Hindlimb muscle (tissue), 1 donor: ENCODE data around the gene WSB1. TPM values are rescaled to one million over a fixed set of nuclear protein-coding genes. Genes with fewer than 3 reads are reported as not detected.
A peak's percentile ranks its signal among the peaks of the same experiment; 100 is the strongest.

ENCODE experiments used
- DNase-seq: peaks from one replicate; pipeline ENCODE4 v3.0.0-alpha.2; 2013
- polyA plus RNA-seq: library from polyadenylated mRNA; unstranded; fragments of 120-200 nt; gene quantifications from one replicate; pipeline ENCODE4 v1.2.1, GENCODE V29; 2013; ENCODE audit not compliant: insufficient read length

The WSB1 gene
- polyA plus RNA-seq, 1 donor = 188 TPM

DNA sequence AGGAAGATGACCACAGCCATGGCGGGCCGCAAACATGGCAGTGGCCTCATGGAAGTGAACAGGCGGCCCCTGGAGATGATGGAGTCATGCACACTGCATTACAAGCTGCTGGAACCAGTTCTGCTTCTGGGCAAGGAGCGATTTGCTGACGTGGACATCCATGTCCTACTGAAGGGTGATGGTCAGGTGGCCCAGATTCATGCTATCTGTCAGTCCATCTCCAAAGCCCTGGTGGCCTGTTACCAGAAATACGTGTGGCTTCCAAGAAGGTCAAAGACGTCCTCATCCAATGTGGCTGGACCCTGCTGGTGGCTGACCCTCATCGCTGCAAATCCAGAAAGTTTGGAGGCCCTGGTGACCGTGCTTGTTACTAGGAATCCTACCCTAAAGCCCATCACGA lies 13.4 kb upstream of the WSB1 start:
- no peak for DNase-seq

- DNase-seq = no peak
Measured at GRCh38 chr17:27281438-27281837, 12.5 kb upstream of the WSB1 start.

GRCh38 chr17:27282054-27282551 lies 11.8 kb upstream of the WSB1 start:
- no peak for DNase-seq

- DNase-seq = no peak
Measured at GRCh38 chr17:27283060-27283459, 10.9 kb upstream of the WSB1 start.

GRCh38 chr17:27283751-27284150 lies 10.2 kb upstream of the WSB1 start:
- no peak for DNase-seq

DNA sequence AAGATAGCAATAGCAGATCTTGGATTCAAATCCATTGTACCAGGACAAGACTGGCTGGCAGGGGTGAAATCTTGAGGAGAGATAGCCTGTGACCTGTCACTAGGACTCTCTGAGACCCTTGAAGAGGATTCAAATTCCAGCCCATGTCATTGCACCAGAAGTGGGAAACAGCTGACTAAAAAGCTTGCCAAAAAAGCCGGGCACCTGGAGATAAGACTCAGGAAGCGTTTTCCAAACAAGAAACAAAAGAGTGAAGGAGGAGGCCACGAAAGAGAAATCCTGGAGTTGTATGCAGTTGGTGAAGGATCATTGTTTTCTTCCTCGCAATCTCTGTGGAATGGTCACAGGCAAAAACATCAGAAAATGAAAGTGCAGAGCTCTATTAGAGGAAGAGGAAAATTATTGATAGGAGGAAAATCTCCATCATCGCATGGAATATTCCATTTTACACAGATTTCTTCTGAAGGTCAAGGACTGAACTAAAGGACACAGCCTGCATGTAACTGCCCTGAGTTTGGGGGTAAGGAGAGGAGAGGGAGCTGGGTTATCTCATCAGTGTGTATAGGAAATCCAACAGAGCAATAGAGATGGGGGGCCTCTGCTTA lies 9.0 kb upstream of the WSB1 start:
- DNase-seq = no peak

DNA sequence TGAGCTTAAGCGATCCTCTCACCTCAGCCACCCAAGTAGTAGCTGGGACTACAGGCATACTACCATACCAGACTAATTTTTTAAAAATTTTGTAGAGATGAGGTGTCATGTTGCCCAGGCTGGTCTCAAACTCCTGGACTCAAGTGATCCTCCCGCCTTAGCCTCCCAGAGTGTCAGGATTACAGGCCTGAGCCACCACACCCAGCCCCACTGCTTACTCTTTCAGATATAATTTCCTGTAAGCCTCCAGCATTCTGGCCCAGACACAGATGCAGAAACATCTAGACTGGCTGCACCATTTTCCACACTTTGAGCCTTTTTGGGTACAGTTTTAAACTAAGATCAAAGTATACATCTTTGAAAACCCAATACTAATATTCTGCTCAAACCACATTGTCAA lies 8.4 kb upstream of the WSB1 start:
- DNase-seq = no peak

DNA sequence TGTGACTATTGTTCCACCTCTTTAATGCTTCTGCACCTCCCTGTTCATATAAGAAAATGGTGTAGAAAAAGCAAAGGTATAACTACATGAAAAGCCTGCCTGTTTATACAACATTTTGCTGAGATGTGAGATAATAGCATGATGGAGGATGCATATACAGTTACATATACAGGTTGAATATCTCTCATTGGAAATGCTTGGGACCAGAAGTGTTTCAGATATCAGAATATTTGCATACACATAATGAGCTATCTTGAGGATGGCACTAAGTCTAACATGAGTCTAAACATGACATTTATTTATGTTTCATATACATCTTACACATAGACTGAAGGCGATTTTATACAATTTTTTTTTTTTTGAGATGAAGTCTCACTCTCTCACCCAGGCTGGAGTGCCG lies 5.7 kb upstream of the WSB1 start:
- no peak for DNase-seq

DNA sequence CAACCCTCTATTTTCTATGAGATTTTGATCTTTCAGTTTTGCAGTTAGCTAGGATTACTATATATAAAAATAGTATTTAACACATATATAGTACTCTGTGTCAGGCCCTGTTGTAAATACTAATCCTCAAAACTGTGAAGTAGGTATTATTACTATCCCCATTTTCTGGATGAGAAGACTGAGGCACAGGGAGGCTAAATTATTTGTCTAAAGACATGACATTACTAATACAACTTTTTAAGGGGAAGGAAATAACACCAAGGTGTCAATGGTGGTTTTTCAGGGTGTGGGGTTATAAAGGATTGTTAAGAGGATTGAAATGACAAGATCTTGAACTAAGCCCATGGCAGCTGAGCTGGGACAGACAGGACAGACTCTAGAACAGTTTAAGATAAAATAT lies 4.1 kb upstream of the WSB1 start:
- DNase-seq = no peak

DNA sequence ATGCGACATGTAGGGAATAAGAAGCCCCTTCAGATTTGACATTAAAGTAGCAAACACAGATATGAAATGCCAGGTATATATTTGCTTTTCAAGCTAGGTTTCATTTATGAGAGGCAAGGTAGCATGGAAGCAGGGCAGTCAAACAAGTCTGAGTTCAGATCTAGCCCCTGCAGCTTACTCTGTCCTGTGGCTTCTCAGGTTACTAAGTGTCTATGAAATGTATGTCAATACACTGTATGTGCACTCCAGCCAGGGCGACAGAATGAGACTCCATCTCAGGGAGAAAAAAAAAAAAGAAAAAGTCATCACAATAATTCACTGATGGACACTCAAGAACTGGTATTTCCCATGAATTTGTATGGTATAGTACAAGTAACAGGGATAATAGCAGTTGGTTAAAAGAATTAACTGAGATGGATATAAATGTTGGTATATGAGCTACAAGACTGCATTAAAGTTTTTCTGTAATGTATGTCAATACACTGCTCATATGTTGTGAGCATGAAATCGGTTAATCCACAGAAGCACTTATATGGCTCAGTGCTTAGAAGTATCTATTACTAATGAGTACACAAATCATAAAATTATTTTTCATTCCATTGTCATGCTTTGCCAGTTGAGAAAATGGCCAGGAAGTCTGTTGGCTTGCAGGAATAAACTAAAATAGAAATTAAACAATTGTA lies 2.9 kb upstream of the WSB1 start:
- no peak for DNase-seq

DNA sequence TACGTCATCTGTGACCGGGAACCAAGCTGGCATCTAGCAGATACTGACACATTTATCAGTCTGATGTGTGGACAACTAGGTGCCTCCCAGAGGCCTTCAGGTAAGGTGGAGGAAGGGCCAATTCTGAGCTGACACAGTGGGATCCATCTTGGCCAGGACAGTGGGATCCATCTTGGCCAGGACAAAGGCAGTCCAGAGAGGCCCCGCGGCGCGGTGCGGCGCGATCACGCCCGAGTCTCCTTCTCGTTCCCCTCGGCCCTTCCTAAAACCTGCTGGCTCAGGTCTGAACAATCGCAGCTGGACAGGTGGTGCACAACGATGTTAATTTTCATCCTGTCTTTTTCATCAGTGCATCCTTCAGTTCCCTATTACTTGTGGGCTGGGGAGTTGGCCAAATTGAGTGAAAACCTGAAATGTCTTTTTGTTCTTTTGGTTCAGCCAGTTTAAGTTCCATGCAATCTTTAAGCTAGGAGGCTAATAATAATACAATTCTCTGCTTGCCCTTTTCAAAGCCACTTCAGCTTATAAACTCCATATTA lies 486 bp upstream of the WSB1 start:
- no peak for DNase-seq

DNA sequence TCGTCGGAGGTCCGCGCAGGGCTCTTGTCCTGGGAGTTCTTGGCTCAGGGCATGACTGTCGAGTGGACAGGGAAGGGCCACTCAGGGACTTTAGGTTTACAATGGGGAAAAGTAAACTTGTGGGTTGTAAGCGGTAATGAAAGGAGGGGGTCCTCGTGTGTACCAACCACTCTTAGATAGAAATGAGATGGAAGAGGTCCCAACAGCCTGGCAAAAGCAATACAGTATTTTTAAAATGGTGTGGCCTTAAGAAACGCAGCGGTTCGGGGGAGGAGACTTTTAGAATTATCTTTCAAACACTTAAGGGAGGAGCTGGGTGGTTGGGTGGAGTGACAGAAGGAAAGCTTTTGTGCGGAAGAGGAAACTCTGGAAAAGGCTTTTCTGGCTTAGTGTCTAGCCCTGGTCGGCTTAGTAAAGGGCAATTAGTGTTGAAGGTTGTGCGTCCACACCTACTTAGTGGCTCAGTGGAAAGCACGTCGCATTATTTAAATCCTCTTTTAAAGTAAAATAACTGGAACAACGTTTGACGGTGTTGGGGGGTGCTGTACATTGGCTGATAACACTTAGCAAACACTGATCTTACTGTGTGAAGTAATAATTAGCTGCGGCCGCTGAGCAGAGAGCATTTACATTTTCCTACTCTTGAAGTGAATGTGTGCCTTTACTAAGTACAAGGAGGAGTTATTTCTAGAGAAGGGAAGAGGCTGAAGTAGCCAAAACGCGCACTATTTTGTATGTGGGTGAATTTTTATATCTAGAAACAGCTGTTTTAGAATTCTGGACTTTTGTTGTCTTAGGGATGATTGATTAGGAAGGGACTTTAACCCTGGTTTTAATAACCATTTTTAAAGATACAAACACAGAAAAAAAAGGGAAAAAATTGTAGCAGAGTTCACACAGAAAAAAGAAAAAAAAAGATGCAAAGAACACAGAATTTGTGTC lies 1.0 kb downstream of the WSB1 start:
- DNase-seq = peak; percentile 90

- DNase-seq = no peak
Measured at GRCh38 chr17:27295945-27296344, 2.0 kb downstream of the WSB1 start.

- no peak for DNase-seq
Measured at GRCh38 chr17:27296428-27296979, 2.6 kb downstream of the WSB1 start.

GRCh38 chr17:27299384-27300049 lies 5.6 kb downstream of the WSB1 start:
- no peak for DNase-seq

DNA sequence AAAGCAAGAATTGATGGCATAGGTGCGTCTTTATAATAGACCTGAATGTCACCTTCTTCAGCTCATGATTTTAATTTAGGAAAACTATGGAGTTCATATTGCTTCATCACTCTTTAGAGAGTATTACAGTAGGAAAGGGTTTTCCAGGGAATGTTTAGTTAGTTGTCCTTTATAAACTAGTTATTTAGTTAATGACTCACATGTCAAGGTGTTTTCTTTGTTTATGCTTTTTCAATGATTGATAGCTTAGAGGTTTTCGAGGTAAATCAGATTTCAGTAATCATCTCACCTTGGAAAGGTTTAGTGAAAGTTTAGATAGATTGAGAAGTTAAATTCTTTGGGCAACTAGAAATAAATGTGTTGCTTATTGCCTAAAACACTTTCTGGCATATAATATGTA lies 9.8 kb downstream of the WSB1 start:
- no peak for DNase-seq

DNA sequence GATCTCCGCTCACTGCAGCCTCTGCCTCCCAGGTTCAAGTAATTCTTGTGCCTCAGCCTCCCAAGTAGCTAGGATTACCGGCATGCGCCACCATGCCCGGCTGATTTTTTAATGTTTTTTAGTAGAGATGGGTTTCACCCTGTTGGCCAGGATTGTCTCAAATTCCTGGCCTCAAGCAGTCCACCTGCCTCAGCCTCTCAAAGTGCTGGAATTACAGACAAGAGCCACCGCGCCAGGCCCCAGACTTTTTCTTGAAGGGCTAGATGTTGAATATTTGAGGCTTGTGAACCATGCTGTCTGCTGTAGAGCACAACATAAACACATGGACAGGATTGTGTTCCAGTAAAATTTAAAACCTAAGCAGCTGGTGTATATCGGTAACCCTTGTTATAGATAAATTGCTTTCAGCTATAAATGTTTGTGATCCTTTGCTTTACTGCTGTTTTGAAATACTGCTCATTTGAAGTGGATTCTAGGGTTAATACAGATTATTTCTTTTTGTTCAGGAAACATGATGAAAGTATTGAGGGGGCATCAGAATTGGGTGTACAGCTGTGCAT lies 12.4 kb downstream of the WSB1 start:
- DNase-seq = no peak

DNA sequence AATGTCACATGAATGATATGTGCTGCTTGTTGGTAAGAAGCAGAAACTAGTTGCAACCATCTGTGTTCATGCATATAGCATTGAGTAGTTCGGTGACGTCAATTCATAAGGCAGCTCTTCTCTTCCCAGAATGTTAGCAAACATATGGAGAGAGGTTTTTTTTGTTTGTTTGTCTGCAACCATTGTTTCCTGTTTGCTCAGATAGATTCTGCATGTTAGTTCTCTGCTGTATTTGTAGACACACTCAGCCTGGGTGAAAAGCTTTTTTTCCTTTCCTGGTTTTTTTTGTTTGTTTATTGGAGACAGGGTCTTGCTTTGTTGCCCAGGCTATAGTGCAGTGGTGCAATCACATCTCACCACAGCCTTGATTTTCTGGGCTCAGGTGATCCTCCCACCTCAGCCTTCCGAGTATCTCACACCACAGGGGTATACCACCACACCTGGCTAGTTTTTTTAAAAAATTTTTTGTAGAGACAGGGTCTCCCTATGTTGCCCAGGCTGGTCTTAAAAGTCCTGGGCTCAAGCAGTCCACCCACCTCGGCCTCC lies 16.7 kb downstream of the WSB1 start:
- no peak for DNase-seq

DNA sequence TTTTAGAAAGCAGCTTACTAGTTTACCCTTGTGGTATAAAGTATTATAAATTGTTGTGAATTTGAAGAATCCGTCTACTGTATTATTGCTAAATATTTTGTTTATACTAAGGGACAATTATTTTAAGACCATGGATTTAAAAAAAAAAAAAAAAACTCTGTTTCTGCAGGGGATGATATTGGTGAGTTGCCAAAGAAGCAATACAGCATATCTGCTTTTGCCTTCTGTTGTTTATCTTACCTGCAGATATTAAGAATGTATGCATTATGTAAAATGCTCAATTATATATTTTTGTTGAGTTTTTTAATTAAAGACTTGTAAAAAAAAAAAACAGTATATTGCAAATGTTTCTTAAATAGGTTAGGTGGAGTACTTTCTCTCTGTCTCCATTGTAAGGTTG lies 19.4 kb downstream of the WSB1 start:
- no peak for DNase-seq

- peak; percentile 46 for DNase-seq
Measured at GRCh38 chr17:27315322-27315721, 21.4 kb downstream of the WSB1 start.

- no peak for DNase-seq
Measured at GRCh38 chr17:27315796-27316465, 22.0 kb downstream of the WSB1 start.
